GM12872 (cell line): ENCODE data around the gene MIS12.

ENCODE experiments used
- CTCF ChIP-seq: IDR thresholded peaks from 3 replicates; pipeline ENCODE4 v1.5.1; 2011; ENCODE audit warnings: low read depth, mild to moderate bottlenecking, low read length, moderate library complexity; ENCODE audit not compliant: insufficient read depth

The MIS12 gene

DNA sequence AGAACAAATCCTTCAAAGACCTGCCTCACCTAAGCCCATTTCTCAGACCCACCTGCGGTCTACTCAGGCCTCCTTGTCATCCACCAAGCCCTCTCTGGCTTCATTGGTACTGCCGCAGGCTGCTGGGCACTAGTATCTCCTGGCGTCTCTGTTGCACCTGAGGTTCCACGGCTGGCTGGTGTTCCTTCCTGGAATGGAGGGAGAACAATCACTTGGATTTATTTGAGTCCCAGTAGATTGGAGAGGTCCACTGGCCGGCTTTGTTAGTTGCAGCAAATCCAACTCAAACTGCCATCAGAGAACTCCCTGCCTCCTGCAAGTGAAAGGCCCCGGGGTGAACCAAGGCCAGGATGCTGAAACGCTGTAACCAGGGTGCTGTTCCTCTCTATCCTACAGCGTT lies 15.3 kb downstream of the MIS12 start:
- TF ChIP-seq CTCF: no peak

DNA sequence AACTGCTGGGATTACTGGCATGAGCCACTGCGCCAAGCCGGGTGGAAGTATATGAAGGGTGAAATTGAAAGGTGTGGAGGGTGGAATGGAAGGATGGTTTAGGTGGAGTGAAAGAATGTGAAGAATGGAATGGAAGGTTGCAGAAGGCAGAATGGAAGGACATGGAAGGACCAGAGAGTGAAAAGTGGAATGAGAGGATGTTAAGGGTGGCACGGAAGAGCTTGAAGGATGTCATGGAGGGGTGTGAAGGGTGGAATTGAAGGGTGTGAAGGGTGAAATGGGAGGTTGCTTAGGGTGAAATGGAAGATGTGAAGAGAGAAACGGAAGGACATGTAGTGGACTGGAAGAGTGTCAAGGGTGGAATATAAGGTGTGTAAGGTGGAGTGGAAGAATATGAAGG lies 16.2 kb downstream of the MIS12 start:
- no peak for TF ChIP-seq CTCF

DNA sequence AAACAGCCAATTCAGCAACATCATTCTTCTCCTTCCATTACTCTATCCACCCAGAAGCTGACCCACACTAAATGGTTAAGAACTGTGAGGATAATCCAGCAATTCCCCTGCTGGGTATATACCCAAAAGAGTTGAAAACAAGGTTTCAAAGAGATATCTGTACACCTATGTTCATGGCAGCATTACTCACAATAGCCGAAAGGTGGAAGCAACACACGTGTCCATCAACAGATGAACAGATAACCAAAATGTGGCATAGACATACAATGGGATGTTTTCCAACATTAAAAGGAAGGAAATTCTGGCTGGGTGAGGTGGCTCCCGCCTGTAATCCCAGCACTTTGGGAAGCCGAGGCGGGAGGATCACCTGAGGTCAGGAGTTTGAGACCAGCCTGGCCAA lies 19.9 kb downstream of the MIS12 start:
- TF ChIP-seq CTCF: no peak

DNA sequence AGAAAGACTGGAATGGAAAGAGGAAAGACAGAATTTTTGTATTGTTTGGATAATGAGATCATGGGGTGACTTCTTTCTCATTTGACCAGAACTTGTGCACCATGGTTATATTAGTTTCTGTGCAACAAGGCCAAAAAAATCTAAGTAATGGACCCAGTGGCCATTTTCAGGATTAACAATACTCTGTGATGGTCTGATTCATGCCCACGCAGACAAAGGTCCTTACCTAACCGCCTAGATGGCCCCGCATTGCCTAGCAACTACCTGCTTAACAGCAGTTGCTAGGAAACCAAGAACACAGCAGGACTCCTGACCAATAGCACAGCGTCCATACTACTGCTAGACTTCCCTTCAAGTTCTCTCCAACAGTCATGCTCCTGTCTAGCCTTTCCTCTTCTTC lies 22.4 kb downstream of the MIS12 start:
- TF ChIP-seq CTCF: no peak

DNA sequence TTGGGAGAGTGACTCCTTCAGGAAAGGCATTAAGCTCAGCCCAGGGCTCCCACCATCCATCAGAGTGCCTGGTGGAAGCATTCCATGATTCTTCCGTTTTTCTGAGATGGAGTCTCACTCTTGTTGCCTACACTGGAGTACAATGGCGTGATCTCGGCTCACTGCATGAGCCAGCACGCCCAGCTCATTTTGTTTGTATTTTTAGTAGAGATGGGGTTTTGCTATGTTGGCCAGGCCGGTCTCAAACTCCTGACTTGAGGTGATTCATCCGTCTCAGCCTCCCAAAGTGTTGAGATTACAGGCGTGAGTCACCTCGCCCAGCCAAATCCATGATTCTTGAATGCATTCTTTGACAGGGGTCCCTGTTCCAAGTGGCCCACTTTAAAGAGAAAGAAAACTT lies 23.1 kb downstream of the MIS12 start:
- no peak for TF ChIP-seq CTCF

DNA sequence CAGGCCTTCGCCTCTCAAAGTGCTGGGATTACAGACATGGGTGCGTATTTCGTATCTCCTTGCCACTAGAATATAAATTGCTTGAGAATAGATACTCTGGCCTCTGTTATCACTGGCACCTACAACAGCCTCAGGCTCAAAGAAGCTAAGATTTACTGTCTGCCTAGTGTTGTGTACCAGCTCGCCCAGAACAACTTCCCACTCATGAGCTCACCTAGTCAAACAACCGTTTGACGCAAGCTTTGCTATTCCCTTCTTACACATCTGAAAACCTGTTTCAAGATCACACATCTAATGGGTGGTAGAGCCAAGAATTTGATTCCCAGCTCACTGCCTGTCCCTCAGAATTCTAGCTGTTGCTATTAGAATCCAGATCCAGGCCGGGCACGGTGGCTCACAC lies 24.4 kb downstream of the MIS12 start:
- no peak for TF ChIP-seq CTCF

DNA sequence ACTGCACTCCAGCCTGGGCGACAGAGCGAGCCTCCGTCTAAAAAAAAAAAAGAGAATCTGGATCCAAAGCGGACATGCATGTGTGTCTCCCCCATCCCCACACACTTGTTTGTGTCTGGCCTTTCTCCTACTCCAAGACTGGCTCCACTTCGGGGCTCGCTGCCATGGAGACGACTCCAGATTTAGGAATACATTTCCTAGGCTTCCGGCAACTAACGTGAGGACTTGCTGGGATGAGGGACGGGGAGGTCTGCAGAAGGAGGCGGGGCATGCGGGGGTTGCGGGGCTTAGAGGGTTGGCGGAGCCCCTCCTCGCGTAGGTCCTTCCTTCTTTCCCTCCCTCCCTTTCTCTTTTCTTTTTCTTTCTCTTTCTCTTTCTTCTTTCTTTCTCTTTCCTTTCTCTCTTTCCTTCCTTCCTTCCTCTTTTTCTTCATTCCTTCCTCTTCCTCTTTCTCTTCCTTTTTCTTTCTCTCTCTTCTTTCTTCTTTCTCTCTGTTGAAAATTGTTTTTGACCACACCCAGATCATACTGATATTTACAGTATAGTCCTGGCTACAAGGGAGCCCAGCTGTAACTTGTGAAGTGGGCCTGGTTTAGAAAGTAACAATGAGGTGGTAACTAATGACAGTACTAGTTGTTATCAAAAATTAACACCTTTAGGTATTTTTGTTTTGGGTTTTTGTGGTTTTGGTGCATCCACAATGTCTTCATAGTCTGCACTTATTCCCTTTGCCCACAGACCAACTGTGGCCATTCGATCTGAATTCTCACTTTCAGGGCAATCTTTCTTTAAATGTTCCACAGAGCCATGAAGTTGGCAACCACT lies 25.2 kb downstream of the MIS12 start:
- TF ChIP-seq CTCF: no peak
